NB4 (cell line): Measurements from ENCODE around the gene UCHL1.

Experiments used
- DNase-seq: peaks from one replicate; pipeline ENCODE4 v3.0.0; 2010; ENCODE audit warnings: low read depth
- H3K4me3 ChIP-seq: one replicate; pipeline ENCODE4 v1.5.1; 2011; ENCODE audit warnings: mild to moderate bottlenecking, low read depth, low read length, moderate library complexity
- MYC ChIP-seq: IDR thresholded peaks from 2 replicates; pipeline ENCODE4 v1.6.1; 2011; ENCODE audit warnings: low read depth, low read length
- POLR2A ChIP-seq: IDR thresholded peaks from 2 replicates; pipeline ENCODE4 v1.6.1; 2011; ENCODE audit warnings: mild to moderate bottlenecking; ENCODE audit not compliant: insufficient read length; ENCODE audit errors: extremely low read depth
- TF ChIP-seq, protein P1 (sequence below): IDR thresholded peaks from one replicate; pipeline ENCODE4 v1.5.1; 2012; ENCODE audit warnings: low read depth, low read length
- TF ChIP-seq, protein P2 (sequence below): IDR thresholded peaks from 2 replicates; pipeline ENCODE4 v1.6.1; 2011; ENCODE audit warnings: low read depth, low read length

Gene UCHL1

DNA sequence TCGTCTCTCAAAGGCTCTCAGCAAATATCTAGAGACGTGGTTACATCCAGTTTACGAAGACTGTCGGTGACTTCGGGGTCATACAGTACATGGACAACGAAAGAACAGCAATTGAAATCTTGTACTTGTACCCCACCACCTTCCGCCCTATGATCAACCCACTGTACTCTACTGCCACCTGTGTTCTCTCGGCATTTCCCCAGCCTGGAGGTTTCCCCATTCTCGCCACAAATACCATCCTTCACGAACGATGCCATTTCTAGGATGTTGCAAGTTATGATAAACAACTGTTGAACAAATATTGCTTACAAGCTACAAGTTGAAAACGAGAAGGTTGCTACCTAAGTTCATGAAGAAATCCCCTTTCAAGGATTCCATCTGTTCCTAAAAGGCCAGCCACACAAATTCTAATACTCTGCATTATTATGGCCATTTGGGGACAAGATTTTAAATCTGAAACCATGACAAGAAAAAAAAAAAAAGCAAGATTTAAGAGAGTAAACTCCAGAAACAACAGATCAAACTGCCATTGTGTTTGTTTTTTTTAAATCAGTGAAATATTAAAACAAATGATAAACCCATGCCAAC, 44.0 kb upstream of the UCHL1 start:
- TF ChIP-seq POLR2A, result no peak
- TF ChIP-seq, protein P1, sequence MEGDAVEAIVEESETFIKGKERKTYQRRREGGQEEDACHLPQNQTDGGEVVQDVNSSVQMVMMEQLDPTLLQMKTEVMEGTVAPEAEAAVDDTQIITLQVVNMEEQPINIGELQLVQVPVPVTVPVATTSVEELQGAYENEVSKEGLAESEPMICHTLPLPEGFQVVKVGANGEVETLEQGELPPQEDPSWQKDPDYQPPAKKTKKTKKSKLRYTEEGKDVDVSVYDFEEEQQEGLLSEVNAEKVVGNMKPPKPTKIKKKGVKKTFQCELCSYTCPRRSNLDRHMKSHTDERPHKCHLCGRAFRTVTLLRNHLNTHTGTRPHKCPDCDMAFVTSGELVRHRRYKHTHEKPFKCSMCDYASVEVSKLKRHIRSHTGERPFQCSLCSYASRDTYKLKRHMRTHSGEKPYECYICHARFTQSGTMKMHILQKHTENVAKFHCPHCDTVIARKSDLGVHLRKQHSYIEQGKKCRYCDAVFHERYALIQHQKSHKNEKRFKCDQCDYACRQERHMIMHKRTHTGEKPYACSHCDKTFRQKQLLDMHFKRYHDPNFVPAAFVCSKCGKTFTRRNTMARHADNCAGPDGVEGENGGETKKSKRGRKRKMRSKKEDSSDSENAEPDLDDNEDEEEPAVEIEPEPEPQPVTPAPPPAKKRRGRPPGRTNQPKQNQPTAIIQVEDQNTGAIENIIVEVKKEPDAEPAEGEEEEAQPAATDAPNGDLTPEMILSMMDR, result peak; percentile 65
- DNase-seq, result peak; percentile 79
- no peak overlapping the region for H3K4me3 ChIP-seq

DNA sequence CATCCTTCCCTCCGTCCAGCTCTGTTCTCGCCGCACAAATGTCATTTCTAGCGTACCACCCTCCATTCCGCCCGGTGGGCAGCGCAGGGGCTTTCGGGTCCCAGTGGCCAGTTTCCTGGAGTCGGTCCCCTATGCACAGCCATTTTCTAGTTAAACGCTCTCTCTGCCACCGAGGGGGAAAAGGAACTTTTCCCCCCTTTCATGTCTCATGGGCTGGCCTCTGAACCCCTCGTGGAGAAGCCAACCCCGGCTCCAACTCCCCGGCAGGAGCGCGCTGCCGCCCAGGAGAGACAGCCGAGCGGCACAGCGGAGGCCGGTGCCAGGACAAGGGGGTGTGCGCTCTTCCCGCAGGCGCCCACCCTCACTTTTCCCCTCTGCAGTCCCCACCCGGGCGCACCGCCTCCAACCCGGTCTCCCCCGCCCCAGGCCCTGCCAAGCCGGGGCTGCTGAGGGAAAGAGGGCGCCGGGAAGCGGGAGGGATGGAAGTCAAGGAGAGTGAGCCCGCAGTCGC, 43.0 kb upstream of the UCHL1 start:
- peak overlapping the region; percentile 63 for H3K4me3 ChIP-seq
- DNase-seq, result no peak
- TF ChIP-seq, protein P1, result no peak
- no peak for TF ChIP-seq POLR2A
- no peak for TF ChIP-seq MYC
- TF ChIP-seq, protein P2, sequence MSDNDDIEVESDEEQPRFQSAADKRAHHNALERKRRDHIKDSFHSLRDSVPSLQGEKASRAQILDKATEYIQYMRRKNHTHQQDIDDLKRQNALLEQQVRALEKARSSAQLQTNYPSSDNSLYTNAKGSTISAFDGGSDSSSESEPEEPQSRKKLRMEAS, result no peak

DNA sequence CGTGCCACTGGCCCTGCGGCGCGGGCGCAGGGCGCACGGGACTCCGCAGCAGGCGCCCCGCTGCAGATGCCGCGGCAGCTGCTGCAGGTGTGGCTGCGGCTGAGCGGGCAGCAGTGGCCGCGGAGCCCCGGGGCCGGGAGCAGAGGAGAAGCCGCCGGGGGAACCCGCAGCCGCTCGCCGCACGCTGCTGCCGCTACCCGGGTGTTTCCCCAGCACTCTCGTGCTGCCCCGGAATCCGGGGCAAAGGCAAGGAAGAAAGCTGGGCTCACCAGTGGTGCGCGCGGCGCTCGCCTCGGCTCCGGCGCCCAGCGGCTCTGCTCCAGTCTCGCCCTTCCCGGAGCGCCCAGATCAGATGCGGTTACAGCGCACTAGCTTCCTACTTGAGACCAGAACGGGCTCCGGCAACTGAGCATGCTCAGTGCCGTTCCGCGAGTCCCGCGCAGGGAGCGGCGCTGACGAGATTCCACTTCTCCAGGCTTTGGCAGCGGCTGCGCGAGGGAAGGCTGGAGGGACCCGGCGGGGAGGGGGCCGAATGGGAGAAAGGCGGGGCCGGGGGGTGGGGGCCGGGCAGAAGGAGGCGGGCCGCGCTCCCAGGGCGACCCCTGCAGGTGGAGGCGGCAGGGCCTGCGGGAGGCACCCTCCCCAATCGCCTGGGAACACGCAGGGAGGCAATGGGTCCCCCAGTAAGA, 42.4 kb upstream of the UCHL1 start, which contains the start of gene APBB2:
Gene APBB2, minus strand, starts transcription at position 407 of the 689 bp plus-strand sequence. CDS start 181,288 bp downstream, outside the sequence.
- peak within 1 kb of the TSS; percentile 63 for H3K4me3 ChIP-seq
- peak; percentile 97 for DNase-seq
- TF ChIP-seq, protein P2, result no peak
- TF ChIP-seq POLR2A, result peak; percentile 25
- TF ChIP-seq, protein P1, result peak; percentile 73
- TF ChIP-seq MYC, result peak; percentile 20; the same call in 1 of the 2 replicates

DNA sequence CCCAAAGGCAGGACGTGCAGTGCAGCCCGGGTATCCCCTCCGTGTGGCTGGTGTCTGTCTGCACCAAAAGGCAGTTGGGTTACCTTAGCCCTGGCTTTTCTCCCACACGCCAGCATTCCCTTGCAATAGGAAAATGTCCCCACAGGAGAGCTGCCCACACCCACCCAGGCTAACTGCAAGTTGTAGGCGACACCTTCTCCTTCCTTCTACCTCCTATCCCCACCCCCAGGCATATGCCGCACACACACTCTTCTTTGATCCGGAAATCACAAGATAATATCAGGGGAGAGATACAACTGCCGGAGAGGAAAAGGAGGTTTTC, 41.9 kb upstream of the UCHL1 start:
- no peak for DNase-seq
- peak overlapping the region; percentile 42 for H3K4me3 ChIP-seq
- TF ChIP-seq POLR2A, result no peak
- TF ChIP-seq, protein P1, result no peak
- TF ChIP-seq MYC, result no peak
- TF ChIP-seq, protein P2, result no peak

DNA sequence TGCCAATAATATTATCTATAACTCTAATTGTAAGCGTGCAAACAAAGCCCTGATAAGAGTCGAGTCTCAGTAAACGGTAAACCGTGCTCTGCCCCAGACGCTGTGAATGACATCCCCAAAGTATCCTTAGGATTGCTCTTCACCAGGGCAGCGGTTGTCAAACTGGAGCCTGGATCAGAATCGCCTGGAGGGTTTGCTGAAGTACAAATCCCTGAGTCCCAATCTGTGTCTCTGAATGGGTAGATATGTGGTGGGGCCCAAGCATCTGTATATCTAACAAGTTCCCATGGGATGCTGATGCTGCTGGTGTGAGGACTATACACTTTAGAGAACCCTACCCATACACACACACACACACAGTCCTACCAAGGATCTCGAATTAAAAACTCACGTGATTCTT, 41.6 kb upstream of the UCHL1 start:
- no peak overlapping the region for H3K4me3 ChIP-seq
- no peak for TF ChIP-seq MYC

DNA sequence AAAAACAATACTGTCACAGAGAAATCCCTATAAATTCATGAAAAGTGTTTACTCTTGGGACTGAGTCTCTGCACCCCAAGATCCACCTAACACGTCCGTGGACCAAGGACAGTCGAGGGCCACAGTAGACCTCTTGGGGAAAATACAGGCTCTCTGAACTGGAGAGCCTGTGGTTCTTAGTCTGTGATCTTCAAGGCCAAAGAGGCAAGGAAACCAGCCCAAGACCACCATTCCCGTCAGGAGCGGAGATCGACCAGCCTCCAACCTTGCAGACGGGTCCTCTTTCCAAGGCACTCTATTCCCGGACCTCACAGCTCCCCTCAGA, 40.8 kb upstream of the UCHL1 start:
- TF ChIP-seq MYC (no peak), POLR2A (no peak)
- TF ChIP-seq, protein P1, result no peak
- TF ChIP-seq, protein P2, result no peak
- peak overlapping the region; percentile 65 for H3K4me3 ChIP-seq
- no peak for DNase-seq

More for the DNA sequence above, 41.6 kb upstream of the UCHL1 start:
- DNase-seq, result peak; percentile 13
